Sciatic nerve (tissue), 2 donors: ENCODE results near the gene MMP1. TPM values are rescaled to one million over a fixed set of nuclear protein-coding genes. Genes with fewer than 3 reads are reported as not detected.

Experiments used
- ATAC-seq: fragments of 200-7000 bp; cut with Tn5 transposase; one replicate; pipeline ENCODE4 v1.9.1; 2020; ENCODE audit warnings: mild to moderate bottlenecking, moderate library complexity
- DNase-seq: peaks from one replicate; pipeline ENCODE4 v3.0.0-alpha.2; 2020; ENCODE audit warnings: low spot score
- intact Hi-C: fragments of 100-400 bp; cut with DNase I; formaldehyde crosslinking; loops from one replicate; pipeline ENCODE4 v1.14.2; 2022
- total RNA-seq: library from RNA; stranded (reverse); fragmentation: NEBNext Ultra II Directional; extraction: Animal tissue kit (Norgen Biotek cat#: 25700); gene quantifications from one replicate; pipeline ENCODE4 v1.2.1, GENCODE V29; 2021
- donor health status: DM: no; HTN: no; CAD: no.
- donor health status: DM: no; HTN: no; CAD: no.

Gene MMP1
- total RNA-seq = 0.22 TPM

GRCh38 chr11:102798012-102798746 is at the start of gene MMP1:
TSS of gene MMP1 (minus strand) at chr11:102798160. CDS start at chr11:102798092, 68 bp downstream.
- intact Hi-C loops = no loop called here
- ATAC-seq (no peak), DNase-seq (no peak)

DNA sequence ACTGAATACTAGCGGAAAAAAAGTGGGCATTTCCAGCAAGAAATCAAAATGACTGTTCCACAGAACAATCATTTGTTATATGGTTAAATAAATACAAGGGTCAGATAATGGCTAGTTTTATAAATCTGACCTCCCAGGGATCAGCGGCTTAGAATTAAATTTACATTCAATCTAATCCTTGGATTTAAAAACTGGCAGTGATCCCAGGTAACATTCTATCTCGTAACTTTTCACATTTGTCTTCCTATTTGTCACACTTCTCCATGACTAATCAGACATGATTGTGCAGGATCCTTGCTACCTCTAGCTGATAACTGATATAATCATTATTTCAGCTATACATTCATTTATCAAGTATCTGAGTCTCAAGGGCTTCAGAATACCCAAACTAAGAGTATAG is 48.3 kb upstream of the MMP1 start:
- ATAC-seq (no peak), DNase-seq (no peak)
- intact Hi-C loops = no loop called here

DNA sequence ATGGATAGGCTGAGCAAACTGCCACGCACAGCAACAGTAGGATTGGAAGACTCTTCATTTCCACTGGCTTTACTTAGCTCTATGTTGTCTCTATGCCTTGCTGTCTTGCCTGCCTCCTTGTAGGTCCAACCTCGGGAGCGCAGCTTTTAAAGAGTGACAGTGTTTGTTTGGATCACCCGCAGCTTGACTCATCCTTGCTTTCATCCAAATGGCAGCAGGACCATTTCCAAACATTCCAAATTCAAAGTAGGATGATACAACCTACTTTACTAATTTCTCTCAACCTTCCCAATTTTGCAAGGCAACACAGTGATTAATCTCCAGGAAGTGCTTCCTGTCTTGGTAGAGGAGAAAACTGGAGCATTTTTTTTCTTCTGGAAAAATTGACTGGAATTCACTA is 45.5 kb upstream of the MMP1 start, which contains the start of gene MMP3:
Gene MMP3, minus strand, starts transcription at position 121 of the 400 bp plus-strand sequence. Its CDS starts 63 bp downstream, at position 58.
- no peak for ATAC-seq
- intact Hi-C loops = no loop called here
- no peak for DNase-seq

DNA sequence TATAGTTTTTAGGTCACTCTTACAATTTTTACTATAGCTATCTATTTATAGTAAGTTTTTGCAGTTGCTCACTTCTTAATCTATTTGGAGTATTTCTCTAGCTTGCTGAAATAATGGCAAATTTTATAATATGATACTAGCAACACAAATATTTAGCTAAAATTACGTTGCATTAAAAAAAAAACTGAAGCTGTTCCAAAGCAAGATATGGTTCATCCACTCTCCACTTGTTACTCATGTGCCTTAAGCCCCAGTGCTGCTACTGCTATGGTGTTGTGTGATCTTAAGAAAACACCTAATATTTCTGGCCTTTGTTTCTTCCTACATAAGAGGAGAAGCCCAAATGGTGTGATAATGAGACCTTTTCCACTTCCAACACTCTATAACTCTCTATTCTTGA is 45.0 kb upstream of the MMP1 start:
- DNase-seq = no peak
- ATAC-seq = no peak
- intact Hi-C loops = no loop called here

- ATAC-seq (no peak), DNase-seq (no peak)
- intact Hi-C loops = no loop called here
These were observed 42.1 kb upstream of the MMP1 start for GRCh38 chr11:102840018-102840417.

DNA sequence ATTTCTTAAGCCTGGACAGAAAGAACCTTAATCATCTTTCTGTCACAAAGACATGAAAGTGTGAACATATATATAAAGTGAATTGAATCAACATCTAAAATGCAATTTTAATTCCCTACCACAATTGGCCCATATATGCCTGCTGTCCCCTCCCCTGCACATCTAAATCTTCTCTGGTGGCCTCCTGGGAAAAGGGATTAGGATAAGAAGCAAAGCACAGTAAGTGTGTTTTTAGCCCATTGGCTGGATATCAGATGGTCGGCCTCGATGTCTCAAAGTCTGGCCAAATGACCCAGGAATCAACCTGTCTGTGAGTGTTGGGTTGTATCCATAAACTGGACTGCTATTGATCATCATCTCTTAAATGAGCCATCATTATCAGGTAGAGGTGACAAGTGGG is 39.7 kb upstream of the MMP1 start:
- intact Hi-C loops = no loop called here
- DNase-seq = no peak
- ATAC-seq = no peak

GRCh38 chr11:102837156-102837555 is 39.2 kb upstream of the MMP1 start:
- intact Hi-C loops = no loop called here
- DNase-seq (no peak), ATAC-seq (no peak)

DNA sequence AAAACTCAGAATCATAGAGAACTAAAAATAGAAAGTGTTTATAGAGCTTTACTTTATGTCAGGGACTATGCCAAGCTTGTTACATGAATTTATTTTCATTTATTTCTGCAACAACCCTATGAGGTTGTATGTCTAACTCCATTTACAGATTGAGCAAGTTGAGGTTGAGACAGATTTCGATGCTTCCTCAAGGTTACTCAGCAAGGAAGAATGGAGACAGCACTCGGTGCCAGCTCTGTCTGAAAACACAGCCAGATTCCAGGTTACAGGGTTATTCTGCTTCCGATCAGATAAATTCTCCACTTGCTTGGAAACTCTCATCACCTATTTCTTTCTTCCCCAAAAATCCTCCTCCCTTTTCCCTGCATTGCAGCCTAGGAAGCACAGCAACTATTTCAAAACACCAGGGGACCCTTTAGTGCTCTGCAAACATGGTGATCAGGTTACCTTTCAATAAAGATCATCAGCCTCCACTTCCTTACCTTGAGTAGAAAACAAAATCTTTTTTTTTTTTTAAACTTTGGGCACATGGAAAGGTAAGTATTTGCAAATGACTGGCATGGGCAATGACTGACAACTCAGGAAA is 38.4 kb upstream of the MMP1 start:
- ATAC-seq (peak; percentile 49), DNase-seq (no peak)
- intact Hi-C loops = no loop called here

GRCh38 chr11:102833731-102834130 is 35.8 kb upstream of the MMP1 start:
- ATAC-seq = no peak
- no peak for DNase-seq
- intact Hi-C loops = no loop called here

DNA sequence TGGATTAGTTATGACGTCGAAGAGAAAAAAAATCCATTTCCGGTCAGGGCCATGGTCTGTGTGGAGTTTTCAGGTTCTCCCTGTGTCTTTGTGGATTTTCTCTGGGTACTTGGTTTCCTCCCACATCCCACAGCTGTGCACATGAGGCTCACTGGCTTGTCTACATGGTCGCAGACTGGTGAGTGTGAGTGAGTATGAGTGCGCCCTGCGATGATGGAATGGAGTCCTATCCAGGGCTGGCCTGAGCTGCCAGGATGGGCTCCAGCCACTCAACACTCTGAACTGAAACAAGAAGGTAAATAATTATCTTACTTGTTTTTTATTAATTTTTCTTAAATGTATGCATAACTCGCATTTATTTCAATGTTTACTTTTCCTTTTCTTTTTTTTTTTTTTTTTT is 34.7 kb upstream of the MMP1 start:
- intact Hi-C loops = no loop called here
- DNase-seq (no peak), ATAC-seq (no peak)

DNA sequence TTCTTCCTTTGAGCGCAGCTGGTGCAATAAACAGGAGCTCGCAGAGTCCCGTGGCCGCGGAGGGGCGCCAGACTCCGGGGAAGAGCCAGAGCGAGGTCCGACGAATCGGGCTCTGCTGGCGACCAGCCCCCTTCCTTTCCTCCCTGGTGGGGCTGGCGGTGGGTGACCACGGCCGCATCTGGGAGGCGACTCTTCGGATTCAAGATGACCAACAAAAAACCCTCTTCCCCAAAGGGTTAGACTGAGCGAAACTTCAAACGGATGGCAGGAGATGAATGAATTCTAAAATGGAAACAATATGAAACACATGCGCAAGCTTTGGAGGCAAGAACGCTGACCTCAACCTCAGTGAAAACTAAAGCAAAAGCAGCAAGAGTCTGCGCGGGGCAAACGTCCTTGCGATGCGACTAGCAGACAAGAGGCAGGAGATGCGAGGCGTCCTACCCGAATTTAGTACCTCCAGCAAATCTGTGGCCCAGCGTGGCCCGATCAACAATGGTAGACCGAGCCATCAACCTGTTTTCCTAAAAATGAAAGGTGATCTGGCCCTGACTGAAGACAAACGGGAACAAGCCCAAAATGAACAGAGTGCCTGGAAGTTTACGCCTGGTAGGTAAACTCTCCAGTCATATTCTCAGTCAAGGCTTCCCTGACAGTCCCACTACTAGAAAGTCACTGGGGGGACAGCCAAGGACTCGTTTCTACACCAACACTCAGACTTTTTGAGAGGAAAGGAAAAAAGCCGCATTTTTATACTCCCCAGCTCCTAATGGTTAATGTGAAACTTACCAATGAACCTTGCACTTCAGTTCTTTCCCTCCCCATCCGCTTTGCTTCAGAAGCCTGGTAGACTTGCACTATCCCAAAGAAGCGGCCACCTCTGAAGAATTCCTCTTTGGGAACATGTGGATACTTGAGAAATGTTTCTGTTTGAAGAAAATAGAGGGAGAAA is 33.8 kb upstream of the MMP1 start:
- DNase-seq = peak; percentile 69
- intact Hi-C loops = no loop called here
- ATAC-seq = peak; percentile 78

- ATAC-seq = no peak
- intact Hi-C loops = no loop called here
These were observed 33.1 kb upstream of the MMP1 start for GRCh38 chr11:102831128-102831488.

DNA sequence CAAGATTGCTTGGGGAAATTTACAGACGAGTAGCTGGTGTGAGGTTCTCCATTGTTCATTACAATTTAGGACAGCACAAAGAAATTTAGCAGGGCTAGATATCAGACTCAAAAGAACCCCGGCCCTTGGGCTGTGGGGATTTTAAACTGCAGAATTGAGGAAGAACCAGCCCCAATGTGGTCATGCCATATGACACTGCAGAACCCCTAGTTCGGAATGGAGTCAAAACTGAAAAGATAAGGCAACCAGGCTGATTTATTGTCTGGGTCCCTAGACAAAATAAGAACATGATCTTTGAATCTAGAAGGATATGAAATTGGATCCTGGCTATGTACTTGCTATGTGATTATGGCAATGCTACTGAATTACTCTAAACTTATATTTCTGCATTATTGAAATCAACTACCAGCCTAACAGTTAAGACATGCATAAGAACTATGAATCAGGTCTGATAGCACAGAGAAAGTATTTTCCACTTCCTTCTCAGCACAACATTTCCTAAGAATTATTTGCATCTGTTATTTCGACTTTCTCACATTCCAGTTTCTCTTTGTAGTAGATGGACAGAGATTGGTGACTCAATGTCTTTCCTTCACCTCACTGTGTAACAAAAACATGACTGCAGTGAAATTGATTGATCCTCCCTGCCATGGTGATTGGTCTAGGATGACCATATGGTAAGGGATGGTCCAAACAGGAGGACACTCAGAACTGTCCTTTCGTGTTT is 32.2 kb upstream of the MMP1 start:
- DNase-seq (no peak), ATAC-seq (no peak)
- intact Hi-C loops = no loop called here

More at GRCh38 chr11:102831128-102831488, 33.1 kb upstream of the MMP1 start:
- DNase-seq = no peak

- intact Hi-C loops = no loop called here
- no peak for DNase-seq
These were observed 31.5 kb upstream of the MMP1 start for GRCh38 chr11:102829316-102830000.

DNA sequence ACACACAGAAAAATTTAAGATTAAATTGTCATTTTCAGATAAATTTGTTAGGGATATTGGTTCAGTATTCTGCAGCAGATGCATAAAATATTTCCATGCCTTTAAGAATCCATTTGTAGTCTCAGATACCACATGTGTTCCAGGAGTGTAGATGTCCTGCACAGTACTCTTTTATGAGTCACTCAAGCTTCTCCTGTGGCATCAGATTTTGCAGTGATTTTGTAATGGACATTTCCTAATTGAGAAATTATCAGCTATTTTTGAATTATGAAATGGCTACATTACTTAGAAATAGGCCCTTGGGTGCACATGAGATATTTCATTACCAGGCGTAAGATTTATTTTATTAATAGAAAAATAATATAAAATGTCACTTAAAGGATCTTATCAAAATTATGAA is 26.6 kb upstream of the MMP1 start:
- ATAC-seq = no peak
- intact Hi-C loops = no loop called here
- no peak for DNase-seq

More at GRCh38 chr11:102829316-102830000, 31.5 kb upstream of the MMP1 start:
- no peak for ATAC-seq

GRCh38 chr11:102819491-102819890 is 21.5 kb upstream of the MMP1 start:
- DNase-seq = no peak
- ATAC-seq = no peak
- intact Hi-C loops = no loop called here

- intact Hi-C loops = no loop called here
- no peak for ATAC-seq
- no peak for DNase-seq
These were observed 15.5 kb upstream of the MMP1 start for GRCh38 chr11:102813484-102813883.

GRCh38 chr11:102812188-102812587 is 14.2 kb upstream of the MMP1 start:
- intact Hi-C loops = no loop called here
- ATAC-seq (no peak), DNase-seq (no peak)
